Osteoblast (primary cell): ENCODE data around the gene PLK5. TPM values are rescaled to one million over a fixed set of nuclear protein-coding genes. Genes with fewer than 3 reads are reported as not detected.

Experiments
- DNase-seq: peaks from one replicate; pipeline ENCODE4 v3.0.0; 2011; ENCODE audit warnings: low spot score, mixed read lengths; ENCODE audit not compliant: insufficient read length; ENCODE audit errors: missing footprints
- H2AFZ ChIP-seq: 2 replicates; pipeline ENCODE4 v1.6.0; 2011; ENCODE audit warnings: mild to moderate bottlenecking, low read length
- H3K27ac ChIP-seq: 2 replicates; pipeline ENCODE4 v1.5.1; 2011; ENCODE audit warnings: mild to moderate bottlenecking, low read depth, low read length, moderate library complexity
- H3K27me3 ChIP-seq: 2 replicates; pipeline ENCODE4 v1.6.0; 2012; ENCODE audit warnings: mild to moderate bottlenecking, control low read depth, inconsistent platforms, low read length, moderate library complexity; ENCODE audit not compliant: insufficient read depth
- H3K36me3 ChIP-seq: 2 replicates; pipeline ENCODE4 v1.5.1; 2011; ENCODE audit warnings: mild to moderate bottlenecking, low read length, control low read depth, moderate library complexity; ENCODE audit not compliant: insufficient read depth
- H3K4me1 ChIP-seq: 2 replicates; pipeline ENCODE4 v1.5.1; 2011; ENCODE audit warnings: mild to moderate bottlenecking, low read length, control low read depth, moderate library complexity; ENCODE audit not compliant: insufficient read depth
- H3K4me2 ChIP-seq: 2 replicates; pipeline ENCODE4 v1.6.0; 2011; ENCODE audit warnings: mild to moderate bottlenecking, low read length; ENCODE audit not compliant: insufficient read depth
- H3K4me3 ChIP-seq: fragments of 200-600 bp; sonication (generic); 3 replicates; pipeline ENCODE4 v1.5.1; 2012; ENCODE audit warnings: mild to moderate bottlenecking, low read length, inconsistent platforms; ENCODE audit not compliant: insufficient read depth
- H3K79me2 ChIP-seq: 2 replicates; pipeline ENCODE4 v1.6.0; 2012; ENCODE audit warnings: mild to moderate bottlenecking, low read length, control low read depth, inconsistent platforms; ENCODE audit not compliant: insufficient read depth
- H3K9me3 ChIP-seq: 2 replicates; pipeline ENCODE4 v1.5.1; 2011; ENCODE audit warnings: low read depth, low read length, control low read depth
- H4K20me1 ChIP-seq: 2 replicates; pipeline ENCODE4 v1.6.0; 2012; ENCODE audit warnings: mild to moderate bottlenecking, low read length, control low read depth; ENCODE audit not compliant: insufficient read depth
- total RNA-seq: library from RNA; depleted of rRNA; stranded (reverse); fragments of >200 nt; gene quantifications from 2 replicates; pipeline ENCODE4 v1.2.3, GENCODE V29; 2012
- TF ChIP-seq, protein P1 (sequence below): IDR thresholded peaks from 2 replicates; pipeline ENCODE4 v1.5.1; 2011; ENCODE audit warnings: mild to moderate bottlenecking, low read depth, low read length, moderate library complexity; ENCODE audit errors: extremely low read depth

The PLK5 gene
- total RNA-seq, 1 donor = under 0.01 TPM

DNA sequence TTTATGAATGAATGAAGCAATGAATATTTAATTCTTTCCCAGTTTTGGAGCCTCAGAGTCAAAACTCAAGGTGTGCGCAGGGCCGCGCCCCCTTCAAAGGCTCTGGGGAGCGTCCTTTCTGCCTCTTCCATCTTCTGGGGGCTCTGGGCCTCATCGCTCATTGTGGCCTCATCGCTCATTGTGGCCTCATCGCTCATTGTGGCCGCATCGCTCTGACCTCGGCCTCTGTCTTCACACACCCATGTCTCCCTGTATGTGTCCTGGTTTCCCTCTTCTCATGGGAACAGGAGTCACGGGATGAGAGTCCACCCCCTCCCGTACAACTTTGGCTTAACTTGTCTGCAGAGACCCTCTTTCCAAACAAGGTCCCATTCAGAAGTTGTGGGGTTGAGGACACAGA is 47.5 kb downstream of the PLK5 start:
- H2AFZ ChIP-seq = no peak overlapping the region
- H3K4me2 ChIP-seq = no peak overlapping the region
- peak; percentile 81 for DNase-seq
- TF ChIP-seq, protein P1, sequence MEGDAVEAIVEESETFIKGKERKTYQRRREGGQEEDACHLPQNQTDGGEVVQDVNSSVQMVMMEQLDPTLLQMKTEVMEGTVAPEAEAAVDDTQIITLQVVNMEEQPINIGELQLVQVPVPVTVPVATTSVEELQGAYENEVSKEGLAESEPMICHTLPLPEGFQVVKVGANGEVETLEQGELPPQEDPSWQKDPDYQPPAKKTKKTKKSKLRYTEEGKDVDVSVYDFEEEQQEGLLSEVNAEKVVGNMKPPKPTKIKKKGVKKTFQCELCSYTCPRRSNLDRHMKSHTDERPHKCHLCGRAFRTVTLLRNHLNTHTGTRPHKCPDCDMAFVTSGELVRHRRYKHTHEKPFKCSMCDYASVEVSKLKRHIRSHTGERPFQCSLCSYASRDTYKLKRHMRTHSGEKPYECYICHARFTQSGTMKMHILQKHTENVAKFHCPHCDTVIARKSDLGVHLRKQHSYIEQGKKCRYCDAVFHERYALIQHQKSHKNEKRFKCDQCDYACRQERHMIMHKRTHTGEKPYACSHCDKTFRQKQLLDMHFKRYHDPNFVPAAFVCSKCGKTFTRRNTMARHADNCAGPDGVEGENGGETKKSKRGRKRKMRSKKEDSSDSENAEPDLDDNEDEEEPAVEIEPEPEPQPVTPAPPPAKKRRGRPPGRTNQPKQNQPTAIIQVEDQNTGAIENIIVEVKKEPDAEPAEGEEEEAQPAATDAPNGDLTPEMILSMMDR = no peak
- H3K27me3 ChIP-seq = peaks cover 6% of the 10 kb centered on the region
- H3K4me3 ChIP-seq = no peak overlapping the region
- peaks cover under 1% of the 10 kb centered on the region for H3K79me2 ChIP-seq
- H3K27ac ChIP-seq = no peak overlapping the region
- H4K20me1 ChIP-seq = peaks cover 5% of the 10 kb centered on the region
- H3K9me3 ChIP-seq = no peaks in the 10 kb centered on the region
- H3K4me1 ChIP-seq = no peaks in the 10 kb centered on the region
- no peaks in the 10 kb centered on the region for H3K36me3 ChIP-seq

GRCh38 chr19:1572795-1573194 is 48.9 kb downstream of the PLK5 start:
- H3K27ac ChIP-seq = no peak overlapping the region
- H4K20me1 ChIP-seq = peaks cover 7% of the 10 kb centered on the region
- no peak for DNase-seq
- peaks cover 6% of the 10 kb centered on the region for H3K27me3 ChIP-seq
- TF ChIP-seq, protein P1 = no peak
- no peaks in the 10 kb centered on the region for H3K36me3 ChIP-seq
- no peaks in the 10 kb centered on the region for H3K79me2 ChIP-seq
- no peak overlapping the region for H2AFZ ChIP-seq
- H3K4me3 ChIP-seq = no peak overlapping the region
- H3K4me2 ChIP-seq = no peak overlapping the region
- H3K9me3 ChIP-seq = no peaks in the 10 kb centered on the region
- no peaks in the 10 kb centered on the region for H3K4me1 ChIP-seq

- H3K4me3 ChIP-seq = no peak overlapping the region
- TF ChIP-seq, protein P1 = no peak
These were observed 50.7 kb downstream of the PLK5 start for GRCh38 chr19:1574354-1575136.

DNA sequence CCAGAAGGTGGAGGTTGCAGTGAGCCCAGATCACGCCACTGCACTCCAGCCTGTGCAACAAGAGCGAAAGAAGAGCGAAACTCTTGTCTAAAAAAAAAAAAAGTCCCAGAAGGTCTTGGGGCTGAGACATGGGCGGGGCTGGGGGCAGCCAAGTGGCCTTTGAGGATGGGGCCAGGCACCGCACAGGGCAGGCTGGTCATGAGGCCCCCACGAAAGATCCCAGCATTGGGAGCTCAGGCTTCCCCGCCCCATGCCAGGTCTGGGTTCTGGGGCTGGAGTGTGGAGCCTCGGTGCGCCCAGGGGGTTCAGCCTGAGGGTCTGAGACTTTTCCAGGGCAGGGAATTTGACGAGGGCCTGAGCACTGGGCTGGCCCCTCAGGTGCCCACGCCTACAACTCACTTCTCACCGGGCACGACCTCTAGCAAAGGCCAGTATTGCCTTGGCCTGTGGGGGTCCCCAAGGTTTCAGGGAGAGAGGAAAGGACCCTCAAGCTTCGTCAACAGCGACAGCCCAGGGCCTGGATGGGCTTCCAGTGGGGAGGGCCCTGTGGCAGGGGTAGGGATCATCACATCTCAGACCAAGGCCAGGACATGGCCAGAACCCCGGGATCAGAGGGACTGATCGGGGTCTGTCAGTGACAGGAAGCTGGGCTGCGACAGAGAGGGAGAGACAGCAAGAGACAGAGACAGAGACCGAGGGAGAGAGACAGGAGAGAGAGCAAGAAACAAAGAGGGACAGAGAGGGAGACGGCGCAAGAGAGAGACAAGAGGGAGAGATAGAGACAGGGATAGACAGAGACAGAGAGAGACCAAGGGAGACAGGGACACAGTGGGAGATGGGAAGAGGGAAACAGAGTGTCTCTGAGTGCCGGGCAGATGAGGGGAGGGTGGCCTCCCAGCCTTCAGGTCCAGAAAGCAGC is 51.7 kb downstream of the PLK5 start:
- Histone ChIP-seq H2AFZ (no peak overlapping the region), H3K4me3 (no peak overlapping the region), H4K20me1 (peaks cover 3% of the 10 kb centered on the region), H3K79me2 (no peaks in the 10 kb centered on the region), H3K4me2 (no peak overlapping the region), H3K27ac (no peak overlapping the region), H3K9me3 (no peaks in the 10 kb centered on the region), H3K27me3 (peaks cover 2% of the 10 kb centered on the region), H3K36me3 (peaks cover 19% of the 10 kb centered on the region), H3K4me1 (no peaks in the 10 kb centered on the region)
- peak; percentile 65 for DNase-seq
- TF ChIP-seq, protein P1 = no peak

More at GRCh38 chr19:1574354-1575136, 50.7 kb downstream of the PLK5 start:
- H3K4me1 ChIP-seq = no peaks in the 10 kb centered on the region
- peaks cover 9% of the 10 kb centered on the region for H3K36me3 ChIP-seq
- H4K20me1 ChIP-seq = peaks cover 3% of the 10 kb centered on the region
- H2AFZ ChIP-seq = no peak overlapping the region
- H3K27me3 ChIP-seq = peaks cover 5% of the 10 kb centered on the region
- no peaks in the 10 kb centered on the region for H3K79me2 ChIP-seq
- H3K9me3 ChIP-seq = no peaks in the 10 kb centered on the region
- H3K4me2 ChIP-seq = no peak overlapping the region
- no peak for DNase-seq
- H3K27ac ChIP-seq = no peak overlapping the region
